Right ventricle myocardium superior (tissue), 1 donor: ENCODE results near the gene PSMB11. TPM values are rescaled to one million over a fixed set of nuclear protein-coding genes. Genes with fewer than 3 reads are reported as not detected.

Source experiments
- ATAC-seq: fragments of 200-7000 bp; cut with Tn5 transposase; one replicate; pipeline ENCODE4 v1.9.1; 2020; ENCODE audit warnings: mild to moderate bottlenecking; ENCODE audit not compliant: poor library complexity
- DNase-seq: peaks from one replicate; pipeline ENCODE4 v3.0.0-alpha.2; 2020
- intact Hi-C: fragments of 100-400 bp; cut with DNase I; formaldehyde crosslinking; loops from one replicate; pipeline ENCODE4 v1.11.2; 2022
- total RNA-seq: library from RNA; stranded (reverse); fragmentation: NEBNext Ultra II Directional; extraction: Animal tissue kit (Norgen Biotek cat#: 25700); gene quantifications from one replicate; pipeline ENCODE4 v1.2.1, GENCODE V29; 2021
- donor health status: DM: no; HTN: yes; CAD: no; lungs with severe emphysema.

Gene PSMB11
- total RNA-seq, 1 donor from 2014 or later: not detected

GRCh38 chr14:23034498-23035302 lies 7.3 kb upstream of the PSMB11 start, which contains the start of gene PSMB5:
Gene PSMB5 (minus strand): TSS chr14:23034900. CDS start chr14:23034881, 19 bp downstream.
- intact Hi-C loops: no loop called here
- DNase-seq: peak; percentile 93
- ATAC-seq: peak; percentile 99

GRCh38 chr14:23035303-23036144 lies 6.5 kb upstream of the PSMB11 start:
- DNase-seq: no peak
- ATAC-seq: no peak
- intact Hi-C loops: no loop called here

DNA sequence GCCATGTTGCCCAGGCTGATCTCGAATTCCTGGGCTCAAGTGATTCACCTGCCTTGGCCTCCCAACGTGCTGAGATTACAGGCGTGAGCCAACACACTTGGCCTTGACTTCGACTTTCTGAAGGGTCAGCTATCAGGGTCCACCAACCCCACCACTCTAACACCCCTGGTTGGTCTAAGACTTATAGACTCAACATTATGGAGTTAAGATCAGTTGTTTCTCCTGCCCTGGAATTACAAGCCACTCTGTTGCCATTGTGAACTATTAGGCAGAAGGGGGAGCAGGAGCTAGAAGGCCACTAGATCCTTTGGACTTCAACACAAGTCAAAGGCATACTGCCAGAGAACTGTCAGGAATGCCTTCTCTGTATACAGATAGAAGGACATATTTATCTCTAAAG lies 1.9 kb upstream of the PSMB11 start:
- ATAC-seq (no peak), DNase-seq (no peak)
- intact Hi-C loops: no loop called here

- intact Hi-C loops: no loop called here
- DNase-seq (no peak), ATAC-seq (no peak)
Measured at GRCh38 chr14:23041729-23042128, 283 bp upstream of the PSMB11 start.

DNA sequence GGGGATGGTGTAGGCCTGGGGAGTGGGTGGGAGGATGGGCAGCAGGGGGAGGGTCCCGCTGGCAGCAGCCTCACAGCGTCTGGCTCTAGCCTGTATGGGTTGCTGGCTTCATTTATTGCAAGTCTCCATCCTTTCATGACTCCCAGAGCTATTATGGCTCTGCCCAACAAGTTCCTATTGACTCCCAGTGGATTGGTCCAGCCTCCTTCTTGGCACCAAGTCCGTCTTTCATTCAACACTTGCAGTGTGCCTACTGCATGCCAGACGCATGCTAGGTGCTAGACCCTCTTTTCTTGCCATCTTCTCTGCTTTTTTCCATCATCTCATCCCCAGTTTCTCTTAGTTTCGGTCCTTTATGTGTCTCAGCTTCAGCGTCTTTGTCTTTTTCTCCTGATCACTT lies 1.1 kb downstream of the PSMB11 start:
- DNase-seq: no peak
- intact Hi-C loops: no loop called here
- no peak for ATAC-seq

- ATAC-seq (no peak), DNase-seq (no peak)
- intact Hi-C loops: no loop called here
Measured at GRCh38 chr14:23043754-23044153, 1.7 kb downstream of the PSMB11 start.

GRCh38 chr14:23044840-23045239 lies 2.8 kb downstream of the PSMB11 start:
- DNase-seq: no peak
- intact Hi-C loops: no loop called here
- no peak for ATAC-seq

DNA sequence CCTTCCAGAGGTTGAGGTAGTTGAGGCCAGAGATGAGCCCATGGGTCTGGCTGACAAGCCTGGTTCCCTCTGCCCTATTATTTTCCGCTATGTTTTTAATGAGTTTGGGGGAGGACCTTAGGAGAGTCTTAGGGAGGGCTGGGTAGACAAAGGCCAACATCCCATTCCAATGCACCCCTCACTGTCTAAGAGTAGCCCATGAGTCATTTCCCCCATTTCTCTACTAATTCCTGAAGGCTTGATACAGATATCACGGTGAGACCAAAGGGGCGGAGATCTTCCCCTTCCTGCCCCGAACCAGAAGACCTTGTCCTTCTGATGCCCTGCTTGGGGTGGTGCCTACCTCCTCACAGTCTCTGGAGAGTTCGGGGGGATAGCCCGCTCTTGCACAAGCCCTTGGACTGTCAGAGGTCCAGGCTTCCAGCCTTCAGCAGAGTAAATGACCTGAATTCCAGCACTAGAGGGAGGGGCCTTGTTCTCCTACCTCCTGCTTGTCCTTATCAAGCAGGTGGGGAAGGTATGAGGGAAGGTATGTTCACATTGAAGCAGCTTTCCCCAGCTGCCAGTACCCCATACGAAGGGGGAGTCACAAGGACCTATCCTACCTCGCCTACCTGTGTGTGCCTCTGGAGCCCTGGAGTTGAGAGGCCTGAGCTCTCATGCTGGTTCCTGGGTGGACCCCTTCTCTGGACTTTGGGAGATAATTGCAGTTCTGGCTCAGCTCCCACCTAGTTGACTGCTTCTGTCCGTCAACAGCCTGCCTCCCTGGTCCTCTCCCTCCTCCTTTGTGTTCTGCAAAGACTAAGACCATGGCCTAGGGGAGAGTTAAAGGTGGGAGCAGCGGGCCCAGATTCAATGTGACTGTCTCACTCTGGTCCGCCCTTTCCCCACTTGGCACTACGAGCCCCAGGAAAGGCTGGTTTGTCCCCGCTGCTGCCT lies 3.7 kb downstream of the PSMB11 start:
- no peak for DNase-seq
- intact Hi-C loops: no loop called here
- ATAC-seq: no peak

- ATAC-seq (no peak), DNase-seq (no peak)
- intact Hi-C loops: no loop called here
Measured at GRCh38 chr14:23047034-23047634, 5.1 kb downstream of the PSMB11 start.

GRCh38 chr14:23047751-23048693 lies 6.0 kb downstream of the PSMB11 start:
- DNase-seq (no peak), ATAC-seq (no peak)
- intact Hi-C loops: no loop called here

GRCh38 chr14:23049011-23049410 lies 7.0 kb downstream of the PSMB11 start:
- DNase-seq (no peak), ATAC-seq (no peak)
- intact Hi-C loops: no loop called here

- DNase-seq: no peak
- no peak for ATAC-seq
- intact Hi-C loops: no loop called here
Measured at GRCh38 chr14:23051141-23052057, 9.4 kb downstream of the PSMB11 start.

DNA sequence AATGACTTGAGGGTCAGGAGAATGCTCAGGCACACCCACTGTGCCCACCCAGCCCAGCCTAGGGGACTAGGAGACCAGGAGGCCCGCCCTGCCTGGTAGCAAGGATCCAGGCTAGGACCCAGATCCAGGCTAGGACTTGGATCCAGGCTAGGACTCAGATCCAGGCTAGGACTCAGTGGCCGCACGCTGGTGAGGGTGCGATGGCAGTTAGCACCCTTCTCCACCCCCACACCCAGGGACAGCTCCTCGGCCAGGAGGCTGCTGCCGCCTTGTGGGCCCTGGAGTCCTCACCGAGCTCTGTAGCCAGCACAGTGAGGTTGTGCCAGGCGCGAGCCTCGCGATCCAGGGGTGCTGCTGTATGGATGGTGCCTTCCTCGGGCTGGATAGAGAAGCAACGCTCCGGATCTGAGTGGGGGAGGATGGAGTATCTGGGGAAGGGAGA lies 10.2 kb downstream of the PSMB11 start:
- intact Hi-C loops: no loop called here
- no peak for DNase-seq
- ATAC-seq: peak; percentile 37

DNA sequence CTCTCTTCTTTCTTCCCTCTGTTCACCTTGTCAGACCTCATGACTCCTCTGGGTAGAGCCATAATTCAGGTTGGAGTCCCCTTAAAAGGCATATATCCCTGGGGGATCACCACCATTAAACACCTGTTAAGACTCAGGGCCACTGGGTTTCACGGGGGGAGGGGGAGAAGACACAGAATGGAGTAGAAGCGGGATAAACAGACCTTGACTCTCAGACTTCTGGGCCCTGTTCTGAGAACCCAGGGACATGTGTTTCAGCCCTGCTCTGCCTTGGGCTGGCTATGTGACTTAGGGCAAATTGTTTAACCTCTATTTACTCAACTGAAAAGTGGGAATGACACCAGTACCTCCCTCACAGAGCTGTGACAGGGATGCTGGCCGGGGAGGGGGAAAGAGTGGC lies 10.7 kb downstream of the PSMB11 start:
- intact Hi-C loops: no loop called here
- ATAC-seq: no peak
- no peak for DNase-seq

DNA sequence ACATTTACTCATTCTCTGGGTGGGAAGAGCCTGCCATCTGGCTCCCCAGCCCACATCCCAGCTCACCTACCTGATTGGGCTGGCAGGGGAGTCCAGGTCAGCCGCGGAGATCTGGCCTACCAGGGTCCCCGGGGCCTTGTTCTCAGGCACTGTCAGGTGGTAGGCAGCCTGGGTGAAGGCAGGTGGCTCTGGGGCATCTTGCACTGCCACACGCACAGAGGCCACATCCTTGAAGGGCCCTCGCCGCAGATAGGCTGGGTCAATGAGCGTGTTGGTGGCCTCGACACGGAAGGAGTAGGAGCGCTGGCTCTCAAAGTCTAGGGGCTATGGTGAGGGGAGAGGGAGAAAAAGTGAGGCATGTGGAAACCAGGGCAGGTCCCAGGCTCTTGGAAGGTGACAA lies 11.4 kb downstream of the PSMB11 start:
- DNase-seq: no peak
- intact Hi-C loops: no loop called here
- ATAC-seq: no peak

DNA sequence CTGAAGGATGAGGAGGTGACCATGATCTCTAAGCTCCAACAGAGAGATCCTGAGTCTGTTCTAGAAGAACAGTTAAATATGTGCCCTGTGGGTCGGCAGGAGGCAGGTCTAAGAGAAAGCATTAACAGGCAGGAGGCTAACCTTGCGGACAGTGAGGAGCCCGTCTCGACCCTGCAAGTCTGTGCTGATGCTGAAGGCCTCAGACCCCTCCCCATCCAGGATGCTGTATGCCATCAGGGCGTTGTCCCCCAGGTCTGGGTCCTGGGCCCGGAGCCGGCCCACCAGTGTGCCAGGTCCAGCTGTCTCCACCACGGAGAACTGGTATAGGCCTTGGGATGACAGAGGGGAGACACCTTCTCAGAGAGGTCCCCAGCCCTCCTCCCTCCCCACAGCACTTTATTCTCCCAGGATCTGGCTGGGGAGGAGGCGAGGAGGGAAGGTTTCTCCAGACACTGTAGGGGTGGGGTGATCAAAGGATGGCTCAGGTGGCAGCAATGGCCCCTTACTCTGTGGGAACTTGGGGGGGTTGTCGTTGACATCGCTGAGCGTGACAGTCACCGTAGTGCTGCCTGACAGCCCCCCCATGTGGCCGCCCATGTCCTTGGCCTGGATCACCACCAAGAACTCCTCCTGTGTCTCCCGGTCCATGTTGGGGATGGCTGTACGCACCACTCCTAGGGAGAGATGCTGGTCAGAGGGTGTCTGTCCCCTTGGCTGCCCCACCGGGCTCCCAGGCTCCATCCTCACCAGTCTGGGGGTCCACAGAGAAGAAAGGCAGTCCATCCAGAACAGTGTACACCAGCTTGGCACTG lies 12.2 kb downstream of the PSMB11 start:
- ATAC-seq: no peak
- DNase-seq: no peak
- intact Hi-C loops: no loop called here
